HG03571 (cell line): ENCODE data around the gene CGB7.
"Not testable (repeated sequence)": the region's sequence is repeated elsewhere in the genome, so short reads cannot be mapped to it uniquely, and the experiment has no call there.

ENCODE experiments used
- ATAC-seq: cut with Tn5 transposase; IDR thresholded peaks from one replicate; pipeline ENCODE4 v1.9.1; 2021; ENCODE audit not compliant: unreplicated experiment

The CGB7 gene

GRCh38 chr19:49057636-49058234 lies at the start of gene CGB7:
Gene CGB7 (minus strand): TSS chr19:49057749. CDS start chr19:49055375, 2,374 bp downstream.
- no peak for ATAC-seq

GRCh38 chr19:49106648-49107135 lies 49.1 kb upstream of the CGB7 start:
- ATAC-seq = no peak

- no peak for ATAC-seq
Measured at GRCh38 chr19:49104229-49104864, 46.8 kb upstream of the CGB7 start.

GRCh38 chr19:49103331-49104085 lies 46.0 kb upstream of the CGB7 start:
- ATAC-seq = no peak

GRCh38 chr19:49102303-49102702 lies 44.8 kb upstream of the CGB7 start:
- no peak for ATAC-seq

GRCh38 chr19:49101160-49101559 lies 43.6 kb upstream of the CGB7 start:
- no peak for ATAC-seq

GRCh38 chr19:49098795-49099194 lies 41.2 kb upstream of the CGB7 start:
- ATAC-seq = no peak

- no peak for ATAC-seq
Measured at GRCh38 chr19:49097453-49098288, 40.1 kb upstream of the CGB7 start.

GRCh38 chr19:49094505-49095482 lies 37.2 kb upstream of the CGB7 start:
- no peak for ATAC-seq

GRCh38 chr19:49092686-49093085 lies 35.1 kb upstream of the CGB7 start:
- no peak for ATAC-seq

GRCh38 chr19:49091391-49092038 lies 34.0 kb upstream of the CGB7 start:
- ATAC-seq = no peak

- no peak for ATAC-seq
Measured at GRCh38 chr19:49086296-49086695, 28.7 kb upstream of the CGB7 start.

GRCh38 chr19:49085868-49086232 lies 28.3 kb upstream of the CGB7 start:
- ATAC-seq = no peak

GRCh38 chr19:49085020-49085867 lies 27.7 kb upstream of the CGB7 start, which contains the start of gene SNRNP70:
Gene SNRNP70 (plus strand): TSS chr19:49085451. CDS start chr19:49086415, 964 bp downstream.
- ATAC-seq = peak; percentile 73

GRCh38 chr19:49084206-49085019 lies 26.9 kb upstream of the CGB7 start:
- ATAC-seq = no peak

- no peak for ATAC-seq
Measured at GRCh38 chr19:49081273-49081672, 23.7 kb upstream of the CGB7 start.

GRCh38 chr19:49080392-49080791 lies 22.8 kb upstream of the CGB7 start:
- no peak for ATAC-seq

- ATAC-seq = not testable (repeated sequence)
Measured at GRCh38 chr19:49074869-49075268, 17.3 kb upstream of the CGB7 start.
